HG02571 (cell line): ENCODE results near the gene NUCB1.
A peak's percentile ranks its signal among the peaks of the same experiment; 100 is the strongest.

Experiments
- ATAC-seq: cut with Tn5 transposase; IDR thresholded peaks from one replicate; pipeline ENCODE4 v1.9.1; 2021; ENCODE audit warnings: mild to moderate bottlenecking, moderate library complexity; ENCODE audit not compliant: unreplicated experiment

Gene NUCB1

GRCh38 chr19:48961051-48961649 lies 61.0 kb downstream of the NUCB1 start:
- ATAC-seq: no peak

- ATAC-seq: no peak
Measured at GRCh38 chr19:48961673-48962028, 61.5 kb downstream of the NUCB1 start.

GRCh38 chr19:48962029-48962848 lies 62.1 kb downstream of the NUCB1 start:
- ATAC-seq: no peak

GRCh38 chr19:48962849-48963165 lies 62.7 kb downstream of the NUCB1 start:
- no peak for ATAC-seq

GRCh38 chr19:48963371-48964204 lies 63.5 kb downstream of the NUCB1 start:
- ATAC-seq: no peak

GRCh38 chr19:48964205-48965039 lies 64.3 kb downstream of the NUCB1 start:
- no peak for ATAC-seq

GRCh38 chr19:48965040-48965805 lies 65.1 kb downstream of the NUCB1 start, which contains the start of gene FTL:
Gene FTL, plus strand, starts transcription at chr19:48965309. Its CDS starts 199 bp downstream, at chr19:48965508.
- peak; percentile 58 for ATAC-seq

GRCh38 chr19:48965806-48966540 lies 65.9 kb downstream of the NUCB1 start:
- ATAC-seq: peak; percentile 12

GRCh38 chr19:48966541-48967345 lies 66.6 kb downstream of the NUCB1 start:
- no peak for ATAC-seq

GRCh38 chr19:48967346-48968178 lies 67.5 kb downstream of the NUCB1 start:
- no peak for ATAC-seq

- no peak for ATAC-seq
Measured at GRCh38 chr19:48968179-48968661, 68.1 kb downstream of the NUCB1 start.

- no peak for ATAC-seq
Measured at GRCh38 chr19:48968813-48969218, 68.7 kb downstream of the NUCB1 start.

GRCh38 chr19:48969276-48970138 lies 69.4 kb downstream of the NUCB1 start:
- ATAC-seq: no peak

- no peak for ATAC-seq
Measured at GRCh38 chr19:48970139-48970766, 70.1 kb downstream of the NUCB1 start.

- ATAC-seq: no peak
Measured at GRCh38 chr19:48970923-48971395, 70.8 kb downstream of the NUCB1 start.
